ENCODE results near the gene PRKAG2.

GRCh38 chr7:151730591-151730990 is 146.3 kb downstream of the PRKAG2 start:
- no peak for TF ChIP-seq CTCF (IDR thresholded peaks at IDR 0.05)
- TF ChIP-seq POLR2A (IDR thresholded peaks at IDR 0.05): no peak
